Measurements from ENCODE around the gene SLC25A42.

The SLC25A42 gene

GRCh38 chr19:19121371-19121770, 57.6 kb downstream of the SLC25A42 start:
- Histone ChIP-seq H3K4me1 (no peaks in the 10 kb centered on the region), H3K36me3 (peaks cover 6% of the 10 kb centered on the region), H3K9me3 (no peaks in the 10 kb centered on the region), H3K4me3 (ENCODE audit: low read depth, low read length) (no peak overlapping the region), H3K27me3 (no peaks in the 10 kb centered on the region)
- TF ChIP-seq CTCF (IDR thresholded peaks at IDR 0.05; ENCODE audit: low read depth, low read length), result no peak
- DNase-seq, result no peak

GRCh38 chr19:19122902-19123301, 59.1 kb downstream of the SLC25A42 start:
- no peaks in the 10 kb centered on the region for H3K9me3 ChIP-seq
- H3K36me3 ChIP-seq, result peaks cover 6% of the 10 kb centered on the region
- H3K4me1 ChIP-seq, result no peaks in the 10 kb centered on the region
- no peak for DNase-seq
- no peak overlapping the region for H3K4me3 ChIP-seq (ENCODE audit: low read depth, low read length)
- H3K27me3 ChIP-seq, result no peaks in the 10 kb centered on the region
- TF ChIP-seq CTCF (IDR thresholded peaks at IDR 0.05; ENCODE audit: low read depth, low read length), result no peak

- H3K9me3 ChIP-seq, result no peaks in the 10 kb centered on the region
- no peaks in the 10 kb centered on the region for H3K4me1 ChIP-seq
- no peak for TF ChIP-seq CTCF (IDR thresholded peaks at IDR 0.05; ENCODE audit: low read depth, low read length)
- DNase-seq, result no peak
- no peaks in the 10 kb centered on the region for H3K27me3 ChIP-seq
- no peak overlapping the region for H3K4me3 ChIP-seq (ENCODE audit: low read depth, low read length)
- peaks cover 6% of the 10 kb centered on the region for H3K36me3 ChIP-seq
Observed at GRCh38 chr19:19123386-19123785, 59.6 kb downstream of the SLC25A42 start.

GRCh38 chr19:19126102-19126501, 62.3 kb downstream of the SLC25A42 start:
- no peaks in the 10 kb centered on the region for H3K27me3 ChIP-seq
- no peaks in the 10 kb centered on the region; the same call in 1 of the 2 replicates for H3K9me3 ChIP-seq
- H3K4me3 ChIP-seq (ENCODE audit: low read depth, low read length), result no peak overlapping the region
- H3K4me1 ChIP-seq, result no peaks in the 10 kb centered on the region
- no peak for DNase-seq
- H3K36me3 ChIP-seq, result no peaks in the 10 kb centered on the region; the same call in 1 of the 2 replicates
- TF ChIP-seq CTCF (IDR thresholded peaks at IDR 0.05; ENCODE audit: low read depth, low read length), result no peak

GRCh38 chr19:19131989-19132388, 68.2 kb downstream of the SLC25A42 start:
- DNase-seq, result no peak
- H3K9me3 ChIP-seq, result no peaks in the 10 kb centered on the region; the same call in 1 of the 2 replicates
- no peaks in the 10 kb centered on the region; the same call in 1 of the 2 replicates for H3K36me3 ChIP-seq
- no peaks in the 10 kb centered on the region for H3K27me3 ChIP-seq
- H3K4me3 ChIP-seq (ENCODE audit: low read depth, low read length), result no peak overlapping the region
- 0 out of 2 replicates have a peak, but pooled peaks cover under 1% of the 10 kb centered on the region for H3K4me1 ChIP-seq
- no peak for TF ChIP-seq CTCF (IDR thresholded peaks at IDR 0.05; ENCODE audit: low read depth, low read length)

- Histone ChIP-seq H3K4me3 (ENCODE audit: low read depth, low read length) (no peak overlapping the region), H3K4me1 (0 out of 2 replicates have a peak, but pooled peaks cover 3% of the 10 kb centered on the region), H3K36me3 (no peaks in the 10 kb centered on the region; the same call in 1 of the 2 replicates), H3K9me3 (no peaks in the 10 kb centered on the region; the same call in 1 of the 2 replicates), H3K27me3 (no peaks in the 10 kb centered on the region)
- no peak for TF ChIP-seq CTCF (IDR thresholded peaks at IDR 0.05; ENCODE audit: low read depth, low read length)
- no peak for DNase-seq
Observed at GRCh38 chr19:19132912-19133311, 69.1 kb downstream of the SLC25A42 start.
